ENCODE measurements around the gene FBXL16.

The FBXL16 gene

DNA sequence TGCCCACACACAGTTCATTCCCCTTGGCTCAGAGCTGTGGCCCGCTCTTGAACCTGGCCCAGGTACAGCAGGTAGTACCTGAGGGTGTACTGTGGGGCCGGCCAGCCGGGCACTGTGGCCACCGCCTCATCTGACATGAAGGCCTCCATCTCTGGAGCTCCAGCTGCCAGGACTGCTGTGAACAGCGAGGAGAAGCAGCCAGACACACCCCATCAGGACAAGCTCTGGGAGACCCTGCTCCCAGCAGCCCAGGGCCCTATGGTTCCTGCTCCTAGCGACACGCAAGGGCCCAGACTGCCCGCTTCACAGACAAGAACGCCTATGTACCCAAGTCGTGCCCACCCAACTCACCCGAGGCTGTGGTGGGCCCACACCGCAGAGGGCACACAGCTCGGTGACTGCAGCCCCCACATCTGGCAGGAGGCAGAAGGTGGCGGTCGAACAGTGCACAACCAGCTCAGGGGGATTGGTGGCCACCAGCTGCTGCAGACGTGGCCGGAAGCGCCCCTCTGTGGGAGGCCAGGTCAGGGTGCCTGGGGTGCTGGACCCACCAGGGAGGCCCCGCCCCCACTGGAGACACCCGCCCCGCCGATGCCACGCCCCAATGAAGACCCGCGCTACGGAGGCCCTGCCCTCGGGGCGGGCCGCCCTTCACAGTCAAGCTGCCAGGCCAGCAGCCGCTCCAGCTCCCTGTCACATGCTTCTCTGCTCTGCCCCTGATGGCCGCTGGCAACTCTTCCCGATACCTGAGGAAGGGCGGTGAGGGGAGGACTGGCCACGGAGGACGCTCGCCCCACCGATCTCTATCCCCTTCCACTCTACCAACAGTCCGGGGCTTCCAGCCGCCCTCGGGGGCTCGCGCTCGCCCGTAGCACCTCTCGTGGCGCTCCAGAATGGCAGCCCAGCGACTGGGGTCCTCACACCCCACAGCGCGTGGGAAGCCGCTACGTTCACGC is 26.5 kb downstream of the FBXL16 start:
- H4K20me1 ChIP-seq (ENCODE audit: insufficient read depth, low read length), result peaks cover 59% of the 10 kb centered on the region
- H3K27ac ChIP-seq (ENCODE audit: low read length), result peak overlapping the region; percentile 87
- H3K9me3 ChIP-seq (ENCODE audit: insufficient read depth, low read length, severe bottlenecking), result no peaks in the 10 kb centered on the region
- ATAC-seq (ENCODE audit: insufficient read depth, low read depth) (peak; percentile 36), DNase-seq (peak; percentile 75)
- H3K27me3 ChIP-seq (ENCODE audit: insufficient read depth, low read length, poor library complexity), result no peaks in the 10 kb centered on the region
- H3K4me3 ChIP-seq (ENCODE audit: low read depth in 1 of 2, low read length in 2 of 2), result peak overlapping the region in 1 of 2 experiments; percentile 58; a peak in 2 of 4 replicates
- peaks cover 33% of the 10 kb centered on the region for H3K36me3 ChIP-seq (ENCODE audit: insufficient read depth, low read length)
- peak overlapping the region; percentile 89 for H3K4me2 ChIP-seq (ENCODE audit: insufficient read depth, low read length)
- TF ChIP-seq, protein P1, sequence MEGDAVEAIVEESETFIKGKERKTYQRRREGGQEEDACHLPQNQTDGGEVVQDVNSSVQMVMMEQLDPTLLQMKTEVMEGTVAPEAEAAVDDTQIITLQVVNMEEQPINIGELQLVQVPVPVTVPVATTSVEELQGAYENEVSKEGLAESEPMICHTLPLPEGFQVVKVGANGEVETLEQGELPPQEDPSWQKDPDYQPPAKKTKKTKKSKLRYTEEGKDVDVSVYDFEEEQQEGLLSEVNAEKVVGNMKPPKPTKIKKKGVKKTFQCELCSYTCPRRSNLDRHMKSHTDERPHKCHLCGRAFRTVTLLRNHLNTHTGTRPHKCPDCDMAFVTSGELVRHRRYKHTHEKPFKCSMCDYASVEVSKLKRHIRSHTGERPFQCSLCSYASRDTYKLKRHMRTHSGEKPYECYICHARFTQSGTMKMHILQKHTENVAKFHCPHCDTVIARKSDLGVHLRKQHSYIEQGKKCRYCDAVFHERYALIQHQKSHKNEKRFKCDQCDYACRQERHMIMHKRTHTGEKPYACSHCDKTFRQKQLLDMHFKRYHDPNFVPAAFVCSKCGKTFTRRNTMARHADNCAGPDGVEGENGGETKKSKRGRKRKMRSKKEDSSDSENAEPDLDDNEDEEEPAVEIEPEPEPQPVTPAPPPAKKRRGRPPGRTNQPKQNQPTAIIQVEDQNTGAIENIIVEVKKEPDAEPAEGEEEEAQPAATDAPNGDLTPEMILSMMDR (IDR thresholded peaks at IDR 0.05; ENCODE audit: borderline replicate concordance, extremely low read depth, low read length, poor library complexity, severe bottlenecking), result no peak
- TF ChIP-seq EZH2 (IDR thresholded peaks at IDR 0.05; ENCODE audit: borderline replicate concordance, low read depth, low read length, severe bottlenecking), result no peak
- H2AFZ ChIP-seq (ENCODE audit: low read depth, low read length), result peak overlapping the region; percentile 80
- peak overlapping the region; percentile 57 for H3K9ac ChIP-seq (ENCODE audit: low read depth, low read length)
- peaks cover 37% of the 10 kb centered on the region for H3K79me2 ChIP-seq (ENCODE audit: insufficient read depth, low read length)
- peaks cover 46% of the 10 kb centered on the region for H3K4me1 ChIP-seq (ENCODE audit: insufficient read depth, low read length)

DNA sequence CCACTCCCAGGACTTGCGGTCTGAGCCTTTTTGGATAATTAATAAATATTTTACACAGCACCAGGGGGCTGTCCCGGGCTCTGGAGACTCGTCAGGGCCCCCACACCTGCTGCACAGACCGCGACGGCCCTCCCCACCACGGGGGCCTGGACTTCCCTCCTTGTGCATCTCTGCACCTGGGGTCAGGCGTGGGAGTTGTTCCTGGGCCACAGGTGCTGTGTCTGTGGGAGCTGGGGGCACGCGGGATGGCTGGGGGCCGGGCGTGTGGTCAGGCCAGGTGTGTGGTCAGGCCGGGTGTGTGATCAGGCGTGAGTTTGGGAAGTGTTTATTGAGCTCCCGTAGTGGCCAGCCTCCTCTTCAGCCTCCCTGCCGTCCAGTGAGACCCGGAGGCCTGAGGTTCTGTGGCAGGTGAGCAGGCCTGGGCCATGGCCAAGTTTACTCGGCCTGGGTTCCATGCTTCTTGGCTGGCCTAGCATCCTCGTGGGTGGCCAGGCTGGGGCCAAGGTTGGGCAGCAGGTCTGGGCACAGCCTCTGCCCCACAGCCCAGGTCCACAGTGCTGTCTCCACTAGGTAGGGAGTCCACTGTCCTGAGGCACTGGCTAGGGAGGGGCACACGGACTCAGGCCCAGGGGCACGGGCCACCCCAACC is 27.3 kb downstream of the FBXL16 start:
- H3K4me2 ChIP-seq (ENCODE audit: insufficient read depth, low read length), result no peak overlapping the region
- H3K9ac ChIP-seq (ENCODE audit: low read depth, low read length), result no peak overlapping the region
- DNase-seq, result no peak
- no peak for TF ChIP-seq EZH2 (IDR thresholded peaks at IDR 0.05; ENCODE audit: borderline replicate concordance, low read depth, low read length, severe bottlenecking)
- TF ChIP-seq, protein P1 (IDR thresholded peaks at IDR 0.05; ENCODE audit: borderline replicate concordance, extremely low read depth, low read length, poor library complexity, severe bottlenecking), result no peak
- H4K20me1 ChIP-seq (ENCODE audit: insufficient read depth, low read length), result peaks cover 57% of the 10 kb centered on the region
- peaks cover 30% of the 10 kb centered on the region for H3K79me2 ChIP-seq (ENCODE audit: insufficient read depth, low read length)
- peaks cover 32% of the 10 kb centered on the region for H3K36me3 ChIP-seq (ENCODE audit: insufficient read depth, low read length)
- peaks cover 40% of the 10 kb centered on the region for H3K4me1 ChIP-seq (ENCODE audit: insufficient read depth, low read length)
- no peak overlapping the region for H2AFZ ChIP-seq (ENCODE audit: low read depth, low read length)
- H3K27ac ChIP-seq (ENCODE audit: low read length), result no peak overlapping the region; the same call in 1 of the 2 replicates
- H3K9me3 ChIP-seq (ENCODE audit: insufficient read depth, low read length, severe bottlenecking), result no peaks in the 10 kb centered on the region
- no peak for ATAC-seq (ENCODE audit: insufficient read depth, low read depth)
- H3K27me3 ChIP-seq (ENCODE audit: insufficient read depth, low read length, poor library complexity), result no peaks in the 10 kb centered on the region
- no peak overlapping the region for H3K4me3 ChIP-seq (ENCODE audit: low read depth in 1 of 2, low read length in 2 of 2)

GRCh38 chr16:677316-678190 is 28.0 kb downstream of the FBXL16 start:
- no peak overlapping the region for H3K4me3 ChIP-seq (ENCODE audit: low read depth in 1 of 2, low read length in 2 of 2)
- TF ChIP-seq, protein P1 (IDR thresholded peaks at IDR 0.05; ENCODE audit: borderline replicate concordance, extremely low read depth, low read length, poor library complexity, severe bottlenecking), result no peak
- TF ChIP-seq EZH2 (IDR thresholded peaks at IDR 0.05; ENCODE audit: borderline replicate concordance, low read depth, low read length, severe bottlenecking), result no peak
- H3K27ac ChIP-seq (ENCODE audit: low read length), result no peak overlapping the region
- no peaks in the 10 kb centered on the region for H3K9me3 ChIP-seq (ENCODE audit: insufficient read depth, low read length, severe bottlenecking)
- H3K4me1 ChIP-seq (ENCODE audit: insufficient read depth, low read length), result peaks cover 32% of the 10 kb centered on the region
- peaks cover 22% of the 10 kb centered on the region for H3K79me2 ChIP-seq (ENCODE audit: insufficient read depth, low read length)
- peaks cover 56% of the 10 kb centered on the region for H4K20me1 ChIP-seq (ENCODE audit: insufficient read depth, low read length)
- H3K9ac ChIP-seq (ENCODE audit: low read depth, low read length), result no peak overlapping the region
- no peak for ATAC-seq (ENCODE audit: insufficient read depth, low read depth)
- no peak overlapping the region for H3K4me2 ChIP-seq (ENCODE audit: insufficient read depth, low read length)
- no peak for DNase-seq
- peaks cover 32% of the 10 kb centered on the region for H3K36me3 ChIP-seq (ENCODE audit: insufficient read depth, low read length)
- no peaks in the 10 kb centered on the region for H3K27me3 ChIP-seq (ENCODE audit: insufficient read depth, low read length, poor library complexity)
- no peak overlapping the region for H2AFZ ChIP-seq (ENCODE audit: low read depth, low read length)
